Keratinocyte (primary cell): ENCODE results near the gene SOX5.

Experiments
- EZH2 ChIP-seq: IDR thresholded peaks from one replicate; pipeline ENCODE4 v1.6.1; 2012; ENCODE audit warnings: inconsistent platforms, mild to moderate bottlenecking, low read length, moderate library complexity
- TF ChIP-seq, protein P1 (sequence below), 3 experiments: IDR thresholded peaks in 1 of 3; conservative IDR thresholded peaks in 1 of 3; optimal IDR thresholded peaks in 1 of 3; 2 replicates in 2 of 3; 3 replicates in 1 of 3; pipeline versions ENCODE3 to v1.5.1; 2011; ENCODE audit warnings: low read length in 3 of 3, mild to moderate bottlenecking in 3 of 3, moderate library complexity in 2 of 3, control low read depth in 1 of 3, inconsistent platforms in 1 of 3; ENCODE audit not compliant: insufficient read depth in 2 of 3; ENCODE audit errors: extremely low read depth in 1 of 3

- TF ChIP-seq, protein P1, sequence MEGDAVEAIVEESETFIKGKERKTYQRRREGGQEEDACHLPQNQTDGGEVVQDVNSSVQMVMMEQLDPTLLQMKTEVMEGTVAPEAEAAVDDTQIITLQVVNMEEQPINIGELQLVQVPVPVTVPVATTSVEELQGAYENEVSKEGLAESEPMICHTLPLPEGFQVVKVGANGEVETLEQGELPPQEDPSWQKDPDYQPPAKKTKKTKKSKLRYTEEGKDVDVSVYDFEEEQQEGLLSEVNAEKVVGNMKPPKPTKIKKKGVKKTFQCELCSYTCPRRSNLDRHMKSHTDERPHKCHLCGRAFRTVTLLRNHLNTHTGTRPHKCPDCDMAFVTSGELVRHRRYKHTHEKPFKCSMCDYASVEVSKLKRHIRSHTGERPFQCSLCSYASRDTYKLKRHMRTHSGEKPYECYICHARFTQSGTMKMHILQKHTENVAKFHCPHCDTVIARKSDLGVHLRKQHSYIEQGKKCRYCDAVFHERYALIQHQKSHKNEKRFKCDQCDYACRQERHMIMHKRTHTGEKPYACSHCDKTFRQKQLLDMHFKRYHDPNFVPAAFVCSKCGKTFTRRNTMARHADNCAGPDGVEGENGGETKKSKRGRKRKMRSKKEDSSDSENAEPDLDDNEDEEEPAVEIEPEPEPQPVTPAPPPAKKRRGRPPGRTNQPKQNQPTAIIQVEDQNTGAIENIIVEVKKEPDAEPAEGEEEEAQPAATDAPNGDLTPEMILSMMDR (optimal IDR thresholded peaks at IDR 0.05 in 1 of 3, IDR thresholded peaks at IDR 0.05 in 1 of 3, conservative IDR thresholded peaks at IDR 0.05 in 1 of 3; ENCODE audit: extremely low read depth in 1 of 3, insufficient read depth in 2 of 3, low read length in 3 of 3): no peak
- TF ChIP-seq EZH2: no peak
These were observed 275.4 kb downstream of the SOX5 start for GRCh38 chr12:23674064-23674463.
